Naive thymus-derived CD8-positive, alpha-beta T cell (primary cell): ENCODE results near the gene RIPOR2. TPM values are rescaled to one million over a fixed set of nuclear protein-coding genes. Genes with fewer than 3 reads are reported as not detected.
"Not testable (repeated sequence)": the region's sequence is repeated elsewhere in the genome, so short reads cannot be mapped to it uniquely, and the experiment has no call there.

Experiments used
- ATAC-seq, 2 donors: fragments of 150-1000 bp; cut with Tn5 transposase in 1 of 2; sonication (Bioruptor Pico), chemical (Tn5 transposase) in 1 of 2; 1 replicate in 1 of 2; 2 replicates in 1 of 2; pipeline ENCODE4 v1.10.0; 2021; ENCODE audit warnings: mild to moderate bottlenecking in 2 of 2, moderate library complexity in 2 of 2
- POLR2A ChIA-PET: fragments of 350-600 bp; sonication (Branson Sonifier 250); formaldehyde crosslinking; loops from one replicate; lab custom pipeline; 2021; ENCODE audit warnings: antibody characterized with exemption; lab: Charles Lee
- DNase-seq, 10 donors: peaks; one replicate each; pipeline versions ENCODE4 v3.0.0 to v3.0.0-alpha.2; 2020 to 2022
- H3K27ac Mint-ChIP-seq, 10 donors: one replicate each; pipeline ENCODE4 v1.8.0; 2020 to 2022; ENCODE audit warnings: mild to moderate bottlenecking in 10 of 10, mixed read lengths in 10 of 10, moderate library complexity in 4 of 10, inconsistent platforms in 1 of 10
- H3K27me3 Mint-ChIP-seq, 5 donors: one replicate each; pipeline ENCODE4 v1.8.0; 2021 to 2022; ENCODE audit warnings: mixed read lengths in 5 of 5
- H3K36me3 Mint-ChIP-seq, 3 donors: one replicate each; pipeline ENCODE4 v1.8.0; 2020 to 2022; ENCODE audit warnings: mixed read lengths in 3 of 3, mild to moderate bottlenecking in 2 of 3, inconsistent platforms in 1 of 3
- H3K4me1 Mint-ChIP-seq, 4 donors: one replicate each; pipeline ENCODE4 v1.8.0; 2021 to 2022; ENCODE audit warnings: mixed read lengths in 4 of 4
- H3K4me3 Mint-ChIP-seq, 10 donors: one replicate each; pipeline ENCODE4 v1.8.0; 2020 to 2022; ENCODE audit warnings: mild to moderate bottlenecking in 10 of 10, mixed read lengths in 10 of 10, moderate library complexity in 6 of 10, inconsistent platforms in 1 of 10
- H3K9me3 Mint-ChIP-seq, 9 donors: one replicate each; pipeline ENCODE4 v1.8.0; 2020 to 2022; ENCODE audit warnings: mixed read lengths in 9 of 9, mild to moderate bottlenecking in 3 of 9, inconsistent platforms in 1 of 9, moderate library complexity in 1 of 9
- polyA plus RNA-seq, 3 donors: library from polyadenylated mRNA; unstranded; fragments of 300-500 nt; fragmentation: Illumina TruSeq; gene quantifications; one replicate each; pipeline ENCODE4 v1.2.3, GENCODE V29; 2021
- total RNA-seq, 8 experiments: library from RNA in 2 of 8; stranded (reverse) in 2 of 8; gene quantifications; one replicate each; pipeline ENCODE4 v1.2.3 and lab custom pipeline; 2021 to 2026

Gene RIPOR2
- total and polyA plus RNA-seq, 5 experiments from 2014 or later, result 413 to 542 (median 511) TPM

GRCh38 chr6:24768361-24768760 lies 167.4 kb downstream of the RIPOR2 start:
- Mint-ChIP-seq H3K4me1 (peaks cover 2 to 8% (median 4%) of the 10 kb centered on the region in 4 donors), H3K4me3 (no peak overlapping the region), H3K9me3 (no peaks in the 10 kb centered on the region), H3K27ac (no peak overlapping the region), H3K27me3 (no peaks in the 10 kb centered on the region), H3K36me3 (no peaks in the 10 kb centered on the region)
- POLR2A ChIA-PET, result no interaction called here
- DNase-seq (no peak), ATAC-seq (no peak)

GRCh38 chr6:24766680-24767462 lies 168.9 kb downstream of the RIPOR2 start:
- no peak overlapping the region for H3K27ac Mint-ChIP-seq
- H3K4me1 Mint-ChIP-seq, result peaks cover 2 to 8% (median 6%) of the 10 kb centered on the region in 4 donors
- DNase-seq (peak in 3 of 10 donors; percentile 41 to 44 (median 43)), ATAC-seq (peak; percentile 56 to 72)
- H3K9me3 Mint-ChIP-seq, result no peaks in the 10 kb centered on the region
- H3K27me3 Mint-ChIP-seq, result no peaks in the 10 kb centered on the region
- no peaks in the 10 kb centered on the region for H3K36me3 Mint-ChIP-seq
- POLR2A ChIA-PET, result interaction anchor here (0.6 kb wide), 1 partner anchor 39 kb away, joined by 3 read pairs; no protein-coding TSS in a partner anchor
- H3K4me3 Mint-ChIP-seq, result no peak overlapping the region

- H3K9me3 Mint-ChIP-seq, DNase-seq, H3K27me3 Mint-ChIP-seq, ATAC-seq, H3K4me3 Mint-ChIP-seq, H3K27ac Mint-ChIP-seq, H3K36me3 Mint-ChIP-seq, H3K4me1 Mint-ChIP-seq, POLR2A ChIA-PET: not testable (repeated sequence)
Observed at GRCh38 chr6:24765968-24766367, 169.8 kb downstream of the RIPOR2 start.

- H3K27me3 Mint-ChIP-seq, H3K9me3 Mint-ChIP-seq, H3K4me1 Mint-ChIP-seq, ATAC-seq, DNase-seq, H3K36me3 Mint-ChIP-seq, POLR2A ChIA-PET: not testable (repeated sequence)
- Mint-ChIP-seq H3K4me3 (peak overlapping the region in 2 of 10 donors; percentile 20 to 28), H3K27ac (peak overlapping the region in 1 of 10 donors; percentile 18)
Observed at GRCh38 chr6:24764833-24765828, 170.6 kb downstream of the RIPOR2 start.

GRCh38 chr6:24763578-24763977 lies 172.2 kb downstream of the RIPOR2 start:
- POLR2A ChIA-PET, result interaction anchor here (0.6 kb wide), 1 partner anchor 32 kb away, joined by 3 read pairs; no protein-coding TSS in a partner anchor
- no peak overlapping the region for H3K4me3 Mint-ChIP-seq
- DNase-seq, result no peak
- peaks cover 4 to 10% (median 7%) of the 10 kb centered on the region in 4 donors for H3K4me1 Mint-ChIP-seq
- no peaks in the 10 kb centered on the region for H3K9me3 Mint-ChIP-seq
- H3K36me3 Mint-ChIP-seq, result no peaks in the 10 kb centered on the region
- H3K27me3 Mint-ChIP-seq, result no peaks in the 10 kb centered on the region
- no peak for ATAC-seq
- H3K27ac Mint-ChIP-seq, result no peak overlapping the region

GRCh38 chr6:24761851-24762250 lies 173.9 kb downstream of the RIPOR2 start:
- H3K27me3 Mint-ChIP-seq, result no peaks in the 10 kb centered on the region
- H3K4me3 Mint-ChIP-seq, result no peak overlapping the region
- H3K27ac Mint-ChIP-seq, result no peak overlapping the region
- H3K4me1 Mint-ChIP-seq, result peaks cover 4 to 10% (median 7%) of the 10 kb centered on the region in 4 donors
- H3K9me3 Mint-ChIP-seq, result no peaks in the 10 kb centered on the region
- DNase-seq (no peak), ATAC-seq (no peak)
- POLR2A ChIA-PET, result no interaction called here
- H3K36me3 Mint-ChIP-seq, result no peaks in the 10 kb centered on the region

GRCh38 chr6:24761193-24761835 lies 174.4 kb downstream of the RIPOR2 start:
- POLR2A ChIA-PET, result no interaction called here
- H3K4me3 Mint-ChIP-seq, result no peak overlapping the region
- no peak for DNase-seq
- no peaks in the 10 kb centered on the region for H3K27me3 Mint-ChIP-seq
- no peaks in the 10 kb centered on the region for H3K9me3 Mint-ChIP-seq
- H3K4me1 Mint-ChIP-seq, result peaks cover 4 to 10% (median 7%) of the 10 kb centered on the region in 4 donors
- no peaks in the 10 kb centered on the region for H3K36me3 Mint-ChIP-seq
- no peak for ATAC-seq
- H3K27ac Mint-ChIP-seq, result no peak overlapping the region

GRCh38 chr6:24760210-24760609 lies 175.6 kb downstream of the RIPOR2 start:
- Mint-ChIP-seq H3K27me3 (no peaks in the 10 kb centered on the region), H3K9me3 (no peaks in the 10 kb centered on the region), H3K4me3 (no peak overlapping the region), H3K36me3 (no peaks in the 10 kb centered on the region), H3K4me1 (peaks cover 4 to 9% (median 5%) of the 10 kb centered on the region in 4 donors), H3K27ac (peak overlapping the region in 1 of 10 donors; percentile 41)
- no peak for DNase-seq
- POLR2A ChIA-PET, result interaction anchor here (1.7 kb wide), 1 partner anchor 39 kb away, joined by 4 read pairs; no protein-coding TSS in a partner anchor
- no peak for ATAC-seq

GRCh38 chr6:24759718-24760117 lies 176.0 kb downstream of the RIPOR2 start:
- Mint-ChIP-seq H3K27ac (no peak overlapping the region), H3K9me3 (no peaks in the 10 kb centered on the region), H3K4me3 (no peak overlapping the region), H3K27me3 (no peaks in the 10 kb centered on the region), H3K36me3 (no peaks in the 10 kb centered on the region), H3K4me1 (peaks cover 0 to 7% (median 2%) of the 10 kb centered on the region in 4 donors)
- no peak for ATAC-seq
- DNase-seq, result no peak
- POLR2A ChIA-PET, result interaction anchor here (1.7 kb wide), 1 partner anchor 38 kb away, joined by 4 read pairs; no protein-coding TSS in a partner anchor

- no peak for DNase-seq
- Mint-ChIP-seq H3K4me1 (peaks cover 0 to 5% (median 2%) of the 10 kb centered on the region in 4 donors), H3K27ac (no peak overlapping the region), H3K27me3 (no peaks in the 10 kb centered on the region), H3K4me3 (no peak overlapping the region), H3K9me3 (peaks cover 0 to 10% (median 3%) of the 10 kb centered on the region in 9 donors), H3K36me3 (peaks cover 0 to 5% (median 2%) of the 10 kb centered on the region in 3 donors)
- POLR2A ChIA-PET, result no interaction called here
- ATAC-seq, result no peak
Observed at GRCh38 chr6:24757611-24758010, 178.1 kb downstream of the RIPOR2 start.

GRCh38 chr6:24755279-24755678 lies 180.5 kb downstream of the RIPOR2 start:
- POLR2A ChIA-PET, result no interaction called here
- Mint-ChIP-seq H3K27me3 (peaks cover 0 to 9% (median 0%) of the 10 kb centered on the region in 5 donors), H3K4me3 (no peak overlapping the region), H3K9me3 (peaks cover 0 to 10% (median 3%) of the 10 kb centered on the region in 9 donors), H3K36me3 (peaks cover 0 to 5% (median 2%) of the 10 kb centered on the region in 3 donors), H3K27ac (no peak overlapping the region), H3K4me1 (no peaks in the 10 kb centered on the region)
- ATAC-seq, result no peak
- DNase-seq, result no peak

GRCh38 chr6:24754378-24754777 lies 181.4 kb downstream of the RIPOR2 start:
- H3K27ac Mint-ChIP-seq, POLR2A ChIA-PET, H3K36me3 Mint-ChIP-seq, H3K27me3 Mint-ChIP-seq, H3K4me3 Mint-ChIP-seq, H3K9me3 Mint-ChIP-seq, H3K4me1 Mint-ChIP-seq, DNase-seq, ATAC-seq: not testable (repeated sequence)
